ENCODE data around the gene ZBTB20.

DNA sequence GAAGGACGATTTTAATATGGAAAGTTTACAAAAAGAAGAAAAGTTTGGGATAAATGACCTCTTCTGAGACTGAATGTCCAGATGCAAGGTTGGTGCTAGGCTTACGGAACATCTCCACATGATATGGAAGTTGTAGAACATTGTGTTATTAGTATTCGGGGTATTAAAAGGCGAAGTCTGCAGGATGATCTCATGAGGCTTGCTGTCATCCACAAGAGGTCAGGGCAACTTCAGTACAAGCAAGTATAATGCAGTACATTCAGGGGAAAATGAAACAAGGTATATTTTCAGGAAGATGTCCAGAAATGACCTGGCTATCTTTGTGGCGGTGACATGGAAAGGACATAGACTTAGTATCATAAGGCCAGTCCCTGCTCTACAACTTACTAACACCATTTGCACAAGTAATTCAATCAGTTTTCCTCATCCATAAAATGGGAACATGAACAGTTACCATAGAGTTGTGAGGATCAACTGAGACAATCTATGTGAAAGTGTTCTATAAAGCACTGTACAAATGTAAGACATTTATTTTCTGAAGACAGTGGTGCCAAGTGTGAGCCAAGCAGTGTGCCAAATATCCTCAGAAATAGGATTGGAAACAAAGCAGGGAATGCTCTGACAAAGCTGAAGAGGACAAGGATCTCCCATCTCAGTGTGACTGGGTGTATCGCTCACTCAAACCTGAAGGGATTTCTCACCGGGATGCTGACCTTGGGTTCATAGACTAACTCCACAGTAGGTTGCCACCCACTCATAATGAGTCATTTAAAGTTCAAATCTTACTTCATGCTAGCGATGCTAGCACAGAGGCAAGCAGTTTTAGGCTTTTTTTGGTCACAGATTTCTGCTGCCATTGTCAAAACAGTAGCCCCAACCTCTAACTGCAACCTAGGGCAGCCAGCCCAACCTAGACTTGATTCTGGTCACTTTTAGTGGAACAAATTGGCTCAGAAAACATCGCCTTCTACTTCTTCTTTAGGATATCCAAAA lies 735.0 kb downstream of the ZBTB20 start:
- TF ChIP-seq, protein P1, sequence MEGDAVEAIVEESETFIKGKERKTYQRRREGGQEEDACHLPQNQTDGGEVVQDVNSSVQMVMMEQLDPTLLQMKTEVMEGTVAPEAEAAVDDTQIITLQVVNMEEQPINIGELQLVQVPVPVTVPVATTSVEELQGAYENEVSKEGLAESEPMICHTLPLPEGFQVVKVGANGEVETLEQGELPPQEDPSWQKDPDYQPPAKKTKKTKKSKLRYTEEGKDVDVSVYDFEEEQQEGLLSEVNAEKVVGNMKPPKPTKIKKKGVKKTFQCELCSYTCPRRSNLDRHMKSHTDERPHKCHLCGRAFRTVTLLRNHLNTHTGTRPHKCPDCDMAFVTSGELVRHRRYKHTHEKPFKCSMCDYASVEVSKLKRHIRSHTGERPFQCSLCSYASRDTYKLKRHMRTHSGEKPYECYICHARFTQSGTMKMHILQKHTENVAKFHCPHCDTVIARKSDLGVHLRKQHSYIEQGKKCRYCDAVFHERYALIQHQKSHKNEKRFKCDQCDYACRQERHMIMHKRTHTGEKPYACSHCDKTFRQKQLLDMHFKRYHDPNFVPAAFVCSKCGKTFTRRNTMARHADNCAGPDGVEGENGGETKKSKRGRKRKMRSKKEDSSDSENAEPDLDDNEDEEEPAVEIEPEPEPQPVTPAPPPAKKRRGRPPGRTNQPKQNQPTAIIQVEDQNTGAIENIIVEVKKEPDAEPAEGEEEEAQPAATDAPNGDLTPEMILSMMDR (conservative IDR thresholded peaks at IDR 0.05): no peak
- no peak for TF ChIP-seq EZH2 (IDR thresholded peaks at IDR 0.05; ENCODE audit: low read depth)

All from PC-9 (cell line).